Stimulated activated CD8-positive, alpha-beta memory T cell treated with anti-CD3 and anti-CD28 coated beads, Interleukin-7, amount 100 ng/mL, for 1 hour (primary cell): ENCODE results near the gene LATS1.
A peak's percentile ranks its signal among the peaks of the same experiment; 100 is the strongest.
"Not testable (repeated sequence)": the region's sequence is repeated elsewhere in the genome, so short reads cannot be mapped to it uniquely, and the experiment has no call there.

Source experiments
- DNase-seq, 2 donors: peaks; one replicate each; pipeline ENCODE4 v3.0.0-alpha.2; 2020; ENCODE audit warnings: low read depth in 2 of 2

The LATS1 gene

DNA sequence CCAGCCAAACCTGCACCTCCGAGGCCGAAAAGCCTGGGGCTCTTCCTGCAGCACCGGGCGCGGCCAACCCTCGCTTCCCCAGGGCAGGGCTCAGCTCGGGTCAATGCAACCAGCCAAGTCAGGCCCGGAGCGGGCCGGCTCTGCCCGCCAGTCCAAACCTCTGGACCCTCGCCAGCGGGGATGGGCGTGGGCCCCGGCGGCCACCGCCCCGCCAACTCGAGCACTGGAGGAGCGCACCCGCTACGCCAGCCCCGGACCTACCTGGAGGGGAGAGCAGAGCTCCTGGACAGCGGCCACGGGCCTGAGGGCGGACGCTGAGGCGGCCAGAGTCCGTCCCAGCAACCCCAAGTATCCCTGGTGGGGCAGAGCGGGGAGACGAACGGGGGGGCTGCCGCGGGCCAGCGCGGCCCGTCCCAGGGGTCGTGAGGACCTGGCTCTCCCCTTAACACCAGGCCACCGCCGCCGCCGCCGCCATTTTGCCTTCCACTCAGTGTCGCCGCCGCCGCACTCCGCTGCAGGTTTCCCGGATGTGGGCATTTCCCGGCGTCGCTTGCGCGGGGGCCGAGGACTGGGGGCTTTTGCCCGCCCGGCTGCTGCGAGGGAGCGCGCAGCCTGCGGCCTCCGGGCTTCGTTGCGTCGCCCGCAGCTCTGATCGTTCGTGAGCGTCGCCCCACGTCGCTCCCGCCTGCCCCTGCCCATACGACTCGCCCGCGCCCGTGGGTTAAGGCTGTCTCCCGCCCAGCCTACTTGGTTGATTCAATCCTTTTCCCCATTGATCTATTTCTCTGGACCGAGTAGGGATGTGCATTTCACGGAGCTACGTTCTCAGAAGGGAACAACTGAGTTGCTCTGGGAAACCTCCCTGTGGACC lies at the start of gene LATS1:
Gene LATS1, minus strand, starts transcription at position 514 of the 871 bp plus-strand sequence. CDS start 15,975 bp downstream, outside the sequence.
- DNase-seq, result peak; percentile 84 to 87

DNA sequence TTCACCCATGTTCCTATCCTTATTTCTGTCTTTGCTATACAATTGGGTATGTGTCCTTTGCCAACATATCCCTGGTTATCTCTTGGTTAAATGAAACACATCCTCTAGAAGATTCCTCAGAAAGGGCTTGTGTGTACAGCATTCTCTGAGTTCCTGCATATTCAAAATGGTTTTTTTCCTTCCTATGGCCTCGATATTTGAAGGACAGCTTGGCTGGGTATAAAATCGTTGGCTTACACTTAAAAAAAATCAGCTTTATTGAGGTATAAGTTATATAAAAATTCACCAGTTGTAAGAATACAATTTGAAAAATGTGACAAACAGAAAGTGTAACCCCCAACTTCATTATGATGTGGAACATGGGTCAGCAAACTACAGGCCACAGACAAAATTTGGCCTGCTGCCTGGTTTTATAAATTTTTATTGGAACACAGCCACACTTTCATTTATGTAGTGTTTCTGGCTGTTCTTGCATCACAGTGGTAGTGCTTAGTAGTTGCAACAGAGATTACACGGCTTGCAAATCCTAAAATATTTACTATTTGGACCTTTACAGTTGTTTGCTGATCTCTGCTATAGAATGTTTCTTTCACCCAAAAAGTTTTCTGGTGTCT lies 48.4 kb upstream of the LATS1 start:
- no peak for DNase-seq

DNA sequence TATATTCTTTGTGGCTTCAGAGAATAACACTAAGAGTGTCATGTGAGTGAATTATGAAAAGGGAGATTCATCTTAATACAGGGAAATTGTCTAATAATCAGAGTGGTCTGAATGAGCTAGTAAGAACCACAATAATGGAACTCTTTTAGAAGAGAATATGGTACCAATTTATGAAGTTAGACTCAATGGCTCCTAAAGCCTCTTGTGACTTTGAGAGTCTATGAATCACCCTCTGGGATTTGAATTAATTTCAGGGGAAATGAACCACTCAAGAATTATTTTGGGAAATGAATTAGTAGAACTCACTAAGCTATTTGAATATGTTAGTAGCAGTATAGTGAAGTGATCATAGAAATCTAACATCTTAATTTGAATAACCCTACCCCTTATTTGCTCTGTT lies 46.0 kb upstream of the LATS1 start:
- no peak for DNase-seq

DNA sequence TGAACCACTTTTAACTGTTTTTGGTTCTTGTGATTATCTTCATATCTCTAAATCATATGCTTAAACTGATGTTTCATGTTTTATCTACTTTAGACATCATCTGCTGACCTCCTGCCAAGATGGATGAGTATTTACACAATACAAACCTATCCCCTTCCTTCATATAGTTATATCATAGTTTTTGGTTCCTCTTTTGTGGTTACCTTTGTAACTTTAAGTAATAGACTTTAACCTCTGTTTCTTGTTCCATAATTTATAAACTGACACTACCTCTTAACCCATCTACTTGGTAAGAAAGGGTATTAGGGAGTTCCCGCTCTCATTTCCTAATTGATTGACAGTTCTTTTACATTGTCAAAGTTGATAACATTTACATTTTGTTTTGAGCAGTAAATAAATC lies 43.5 kb upstream of the LATS1 start:
- DNase-seq, result no peak

DNA sequence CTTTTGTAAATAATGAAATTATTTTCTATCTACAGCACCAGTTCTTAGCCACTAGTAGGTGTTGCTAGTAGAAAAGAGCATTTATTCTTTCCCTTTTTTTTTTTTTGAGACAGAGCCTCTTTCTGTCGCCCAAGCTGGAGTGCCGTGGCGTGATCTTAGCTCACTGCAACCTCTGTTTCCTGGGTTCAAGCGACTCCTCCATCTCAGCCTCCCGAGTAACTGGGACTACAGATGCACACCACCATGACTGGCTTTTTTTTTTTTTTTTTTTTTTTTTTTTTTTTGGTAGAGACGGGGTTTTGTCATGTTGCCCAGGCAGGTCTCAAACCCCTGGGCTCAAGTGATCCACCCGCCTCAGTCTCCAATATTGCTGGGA lies 38.3 kb upstream of the LATS1 start:
- no peak for DNase-seq

DNA sequence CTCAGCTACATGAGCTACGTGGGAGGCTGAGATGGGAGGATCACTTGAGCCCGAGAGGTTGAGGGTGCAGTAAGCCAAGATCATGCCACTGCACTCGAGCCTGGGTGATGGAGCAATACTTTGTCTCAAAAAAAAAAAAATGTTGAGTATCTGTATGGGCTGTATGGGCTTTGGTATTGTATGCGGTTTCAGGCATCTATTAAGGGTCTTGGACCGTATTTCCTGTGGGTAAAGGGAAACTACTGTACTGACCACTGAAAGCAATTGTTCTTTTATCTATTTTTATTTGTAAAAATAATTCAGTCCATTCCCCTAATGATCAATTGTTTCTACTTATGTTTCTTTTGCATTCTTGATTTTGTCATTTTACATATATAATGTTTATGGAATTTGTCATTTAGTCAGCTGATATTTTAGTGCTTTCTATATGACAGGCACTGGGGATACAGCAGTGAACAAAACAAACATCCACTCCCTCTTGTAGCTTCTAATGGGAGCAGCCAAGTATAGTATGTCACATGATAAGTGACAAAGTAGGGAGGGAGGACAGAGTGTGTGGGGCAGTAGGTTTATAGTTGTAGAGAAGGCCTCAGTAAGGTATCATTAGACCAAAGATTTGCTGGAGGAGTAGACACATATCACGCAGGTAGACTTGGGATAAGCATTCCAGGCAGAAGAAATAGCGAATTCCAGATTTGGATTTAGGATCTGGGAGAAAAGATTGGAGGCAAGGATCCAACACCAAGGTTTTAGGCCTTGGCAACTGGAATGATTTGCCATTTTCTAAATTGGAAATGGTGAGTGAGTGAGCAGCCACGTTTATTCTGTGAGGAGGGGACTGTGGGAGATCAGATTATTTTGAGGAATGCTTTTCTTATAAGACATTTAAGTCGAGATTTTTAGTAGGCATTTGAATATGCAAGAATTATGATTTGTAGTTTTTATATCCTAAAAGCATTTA lies 37.7 kb upstream of the LATS1 start:
- DNase-seq, result no peak

DNA sequence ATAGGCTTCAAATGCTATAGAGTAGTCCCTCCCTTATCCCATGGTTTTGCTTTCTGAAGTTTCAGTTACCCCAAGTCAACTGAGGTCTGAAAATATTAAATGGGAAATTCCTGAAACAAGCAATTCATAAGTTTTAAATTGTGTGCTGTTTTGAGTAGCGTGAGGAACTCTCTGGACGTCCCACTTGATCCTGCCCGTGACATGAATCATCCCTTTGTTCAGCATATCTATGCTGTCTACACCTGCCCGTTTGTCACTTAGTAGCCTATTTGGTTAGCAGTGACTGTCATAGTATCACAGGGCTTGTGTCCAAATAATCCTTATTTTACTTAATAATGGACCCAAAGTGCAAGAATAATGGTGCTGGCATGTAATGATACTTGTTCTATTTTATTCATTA lies 36.6 kb upstream of the LATS1 start:
- DNase-seq, result no peak

DNA sequence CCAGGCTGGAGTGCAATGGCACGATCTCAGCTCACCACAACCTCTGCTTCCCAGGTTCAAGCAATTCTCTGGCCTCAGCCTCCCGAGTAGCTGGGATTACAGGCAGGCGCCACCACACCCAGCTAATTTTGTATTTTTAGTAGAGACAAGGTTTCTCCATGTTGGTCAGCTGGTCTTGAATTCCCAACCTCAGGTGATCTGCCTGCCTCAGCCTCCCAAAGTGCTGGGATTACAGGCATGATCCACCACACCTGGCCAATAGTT lies 35.4 kb upstream of the LATS1 start:
- not testable (repeated sequence) for DNase-seq

DNA sequence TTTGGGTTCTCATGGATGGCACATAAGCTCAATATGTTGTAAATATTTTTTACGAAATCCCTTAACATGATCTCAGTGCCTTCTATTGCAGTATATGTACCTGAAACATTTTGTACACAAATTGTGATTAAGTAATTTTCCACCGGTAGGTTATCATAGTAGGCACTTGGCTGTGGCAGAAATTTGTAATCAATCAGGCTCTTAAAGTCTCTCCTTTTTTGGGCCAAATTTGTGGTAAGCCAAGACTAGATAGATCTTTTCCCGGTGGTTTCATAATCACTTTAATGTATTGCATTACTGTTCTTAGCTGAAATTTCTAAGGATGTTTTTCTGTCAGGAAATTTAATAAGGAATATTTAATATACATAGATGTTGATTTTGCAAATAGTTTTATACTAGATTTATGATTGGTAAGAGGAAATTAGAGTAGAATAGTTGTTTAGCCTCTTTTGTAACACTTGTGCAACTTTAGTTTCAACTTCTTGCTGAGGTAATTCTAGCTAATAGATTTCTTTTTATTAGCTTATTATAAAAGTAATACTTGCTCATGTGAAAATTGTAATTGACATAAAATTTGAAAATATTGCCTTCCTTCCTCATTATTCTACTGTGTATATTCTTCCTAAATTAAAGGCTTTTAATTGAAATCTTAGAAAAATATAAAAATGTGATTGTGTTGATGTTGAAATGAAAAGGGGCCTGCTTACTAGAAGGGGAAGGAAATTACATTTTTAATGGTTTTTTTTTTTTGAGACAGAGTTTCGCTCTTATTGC lies 34.9 kb upstream of the LATS1 start:
- DNase-seq, result no peak

DNA sequence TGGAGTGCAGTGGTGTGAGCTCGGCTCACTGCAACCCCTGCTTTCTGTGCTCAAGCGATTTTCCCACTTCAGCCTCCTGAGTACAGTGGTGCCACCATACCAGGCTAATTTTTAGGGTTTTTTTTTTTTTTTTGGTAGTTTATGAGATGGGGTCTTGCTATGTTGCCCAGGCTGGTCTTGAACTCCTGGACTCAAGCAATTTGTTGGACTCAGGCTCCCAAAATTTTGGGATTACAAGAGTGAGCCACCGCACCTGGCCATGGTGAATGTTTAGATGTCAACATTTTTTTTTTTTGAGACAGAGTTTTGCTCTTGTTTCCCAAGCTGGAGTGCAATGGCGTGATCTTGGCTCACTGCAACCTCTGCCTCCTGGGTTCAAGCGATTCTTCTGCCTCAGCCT lies 34.0 kb upstream of the LATS1 start:
- not testable (repeated sequence) for DNase-seq

DNA sequence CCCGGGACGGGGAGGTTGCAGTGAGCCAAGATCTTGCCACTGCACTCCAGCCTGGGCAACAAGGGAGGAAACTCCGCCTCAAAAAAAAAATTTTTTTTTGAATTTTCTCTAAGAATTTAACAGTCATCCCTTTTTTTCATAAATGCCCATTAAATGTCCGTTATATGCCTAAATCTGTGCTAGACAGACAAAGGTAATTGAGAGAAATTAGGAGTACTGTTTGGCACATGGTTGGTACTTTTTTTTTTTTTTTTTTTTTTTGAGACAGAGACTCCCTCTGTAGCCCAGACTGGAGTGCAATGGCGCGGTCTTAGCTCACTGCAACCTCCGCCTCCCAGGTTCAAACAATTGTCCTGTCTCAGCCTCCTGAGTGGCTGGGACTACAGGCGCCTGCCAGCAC lies 33.3 kb upstream of the LATS1 start:
- no peak for DNase-seq

DNA sequence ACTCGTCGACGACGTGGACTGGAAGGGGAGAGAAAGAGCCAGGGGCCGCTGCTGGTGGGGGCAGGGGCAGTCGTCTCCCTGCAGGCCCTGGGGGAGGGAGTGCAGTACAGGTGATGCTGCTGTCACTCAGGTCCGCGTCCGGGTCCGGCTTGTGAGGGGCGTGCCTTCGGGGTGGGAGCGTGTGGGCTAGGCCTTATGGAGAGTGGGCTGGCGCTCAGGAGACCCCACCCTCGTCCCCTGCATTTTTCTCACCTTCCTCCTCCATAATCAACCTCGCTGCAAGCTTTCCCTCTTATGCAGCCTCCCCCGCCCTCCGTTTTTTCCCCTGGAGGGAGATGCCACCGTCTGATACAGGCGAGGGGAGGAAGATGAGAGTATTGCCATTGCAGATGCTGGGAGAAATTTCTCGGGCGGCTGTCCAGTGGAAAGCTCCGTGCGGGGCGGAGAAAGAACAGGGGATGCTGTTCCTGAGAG lies 32.3 kb upstream of the LATS1 start:
- peak in 1 of 2 donors; percentile 5 for DNase-seq

DNA sequence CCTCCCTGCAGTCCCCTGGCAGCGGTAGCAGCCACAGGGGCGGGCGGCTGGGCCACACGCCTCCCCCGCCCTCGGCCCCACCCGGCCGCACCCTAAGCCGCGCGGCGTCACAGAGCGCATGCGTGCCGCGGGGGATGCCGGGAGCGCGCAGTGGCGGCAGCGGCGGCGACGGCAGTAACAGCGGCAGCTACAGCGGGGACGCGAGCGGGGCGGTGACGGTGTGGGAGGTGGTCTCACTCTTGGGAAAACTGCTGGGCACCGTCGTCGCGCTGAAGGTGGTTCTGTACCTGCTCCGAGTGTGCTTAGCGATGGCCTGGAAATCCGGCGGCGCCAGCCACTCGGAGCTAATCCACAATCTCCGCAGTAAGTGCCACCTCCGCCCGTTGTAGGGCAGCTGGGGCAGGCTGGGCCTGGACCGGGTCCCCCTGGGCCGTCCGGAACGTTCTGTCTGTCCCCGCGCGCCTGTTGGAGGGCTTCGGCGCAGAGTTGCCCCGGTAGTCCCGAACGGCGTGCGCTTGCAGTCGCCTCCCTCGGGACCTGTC lies 31.8 kb upstream of the LATS1 start, which contains the start of gene PCMT1:
Gene PCMT1, plus strand, starts transcription at position 148 of the 542 bp plus-strand sequence. Its CDS starts 161 bp downstream, at position 309.
- DNase-seq, result peak; percentile 79 to 81

DNA sequence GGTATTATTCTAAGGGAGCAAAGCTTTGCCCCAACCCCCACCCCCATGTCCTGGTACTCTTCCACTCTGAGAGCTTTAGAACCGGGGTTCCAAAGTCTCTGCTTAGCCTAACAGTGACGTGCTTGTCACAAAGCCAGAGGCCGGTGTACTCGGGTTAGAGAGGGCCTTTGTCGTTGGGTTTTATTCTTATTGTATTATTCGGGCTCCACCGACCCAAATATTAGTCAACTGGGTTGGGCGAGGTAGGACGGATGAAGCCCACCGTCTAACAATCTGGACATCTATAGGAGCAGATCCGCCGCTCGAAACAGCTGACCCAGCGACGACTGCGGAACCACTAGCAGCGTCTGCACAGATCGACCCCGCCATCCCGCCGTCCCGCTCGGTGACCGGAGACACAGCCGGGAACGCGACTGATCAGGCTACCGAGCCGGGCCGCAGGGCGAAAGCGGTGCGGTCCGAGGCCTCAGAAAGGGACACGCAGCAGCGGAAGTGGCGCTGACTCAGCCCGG lies 31.2 kb upstream of the LATS1 start:
- DNase-seq, result not testable (repeated sequence)

DNA sequence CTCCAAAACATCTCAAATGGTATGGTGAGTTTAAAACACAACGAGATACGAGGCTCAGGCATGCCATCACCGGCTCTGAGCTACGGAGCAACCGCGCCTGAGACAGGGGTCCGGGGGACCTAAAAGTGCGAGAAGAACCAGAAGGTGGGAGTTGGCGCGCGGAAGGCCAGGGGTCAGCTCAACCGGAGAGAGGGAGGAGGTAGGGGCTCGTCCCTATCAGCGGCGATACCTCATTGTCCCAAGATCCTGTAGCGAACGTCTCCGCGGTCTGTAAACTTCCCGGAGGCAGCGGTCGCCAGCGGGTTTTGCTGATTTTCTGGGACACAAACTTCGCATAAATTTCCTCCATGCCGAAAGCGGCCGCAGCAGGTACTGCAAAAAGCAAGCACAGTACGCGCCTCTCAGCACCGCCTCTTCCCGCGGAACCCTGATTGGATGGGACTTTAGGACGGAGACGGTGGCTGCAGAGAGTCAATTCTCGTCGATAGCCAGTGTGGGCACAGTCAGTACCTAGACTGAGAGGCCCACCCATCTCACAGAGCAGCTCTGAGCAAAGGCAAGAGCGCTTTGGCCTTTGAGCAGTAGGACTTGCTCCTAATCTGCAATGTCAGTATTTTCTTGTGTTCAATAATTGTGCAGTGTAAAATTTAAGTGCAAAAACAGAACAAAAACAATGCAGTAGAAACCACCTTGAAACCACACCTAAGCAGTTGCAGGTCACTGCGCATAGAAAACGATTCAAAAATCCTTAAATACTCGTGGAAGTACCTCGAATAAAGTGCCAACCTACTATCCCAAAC lies 28.4 kb upstream of the LATS1 start, which contains the start of gene NUP43:
Gene NUP43, minus strand, starts transcription at position 383 of the 800 bp plus-strand sequence. Its CDS starts 34 bp downstream, at position 349.
- peak; percentile 83 to 90 for DNase-seq

DNA sequence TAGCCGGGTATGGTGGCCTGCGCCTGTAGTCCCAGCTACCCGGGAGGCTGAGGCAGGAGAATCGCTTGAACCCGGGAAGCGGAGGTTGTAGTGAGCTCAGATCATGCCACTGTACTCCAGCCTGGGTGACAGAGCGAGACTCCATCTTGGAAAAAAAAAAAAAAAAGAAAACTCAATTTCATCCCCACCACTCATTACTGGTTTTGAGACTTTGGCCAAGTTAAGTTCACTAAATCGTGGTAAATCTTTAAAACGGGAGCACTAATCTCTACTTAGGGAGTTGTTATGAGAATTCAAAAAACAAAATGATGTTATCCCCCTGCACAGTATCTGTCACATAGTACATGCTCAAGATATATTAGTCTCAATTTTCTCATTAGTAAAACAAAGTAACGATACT lies 27.4 kb upstream of the LATS1 start:
- not testable (repeated sequence) for DNase-seq

DNA sequence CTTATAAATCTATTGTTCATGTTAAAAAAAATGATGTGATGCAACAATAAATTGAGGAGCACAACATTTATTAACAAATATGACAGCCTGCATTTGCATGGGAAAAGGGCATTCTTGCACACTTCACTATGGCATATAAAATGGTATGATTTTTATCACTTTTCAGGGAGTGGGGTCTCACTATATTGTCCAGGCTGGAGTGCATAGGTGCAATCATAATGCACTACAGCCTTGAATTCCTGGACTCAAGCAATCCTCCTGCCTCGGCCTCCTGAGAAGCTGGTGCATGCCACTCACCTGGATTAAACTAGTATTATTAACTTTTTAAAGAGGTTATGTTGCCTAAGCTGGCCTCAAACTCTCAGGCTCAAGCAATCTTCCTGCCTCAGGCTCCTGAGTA lies 17.0 kb upstream of the LATS1 start:
- no peak for DNase-seq

DNA sequence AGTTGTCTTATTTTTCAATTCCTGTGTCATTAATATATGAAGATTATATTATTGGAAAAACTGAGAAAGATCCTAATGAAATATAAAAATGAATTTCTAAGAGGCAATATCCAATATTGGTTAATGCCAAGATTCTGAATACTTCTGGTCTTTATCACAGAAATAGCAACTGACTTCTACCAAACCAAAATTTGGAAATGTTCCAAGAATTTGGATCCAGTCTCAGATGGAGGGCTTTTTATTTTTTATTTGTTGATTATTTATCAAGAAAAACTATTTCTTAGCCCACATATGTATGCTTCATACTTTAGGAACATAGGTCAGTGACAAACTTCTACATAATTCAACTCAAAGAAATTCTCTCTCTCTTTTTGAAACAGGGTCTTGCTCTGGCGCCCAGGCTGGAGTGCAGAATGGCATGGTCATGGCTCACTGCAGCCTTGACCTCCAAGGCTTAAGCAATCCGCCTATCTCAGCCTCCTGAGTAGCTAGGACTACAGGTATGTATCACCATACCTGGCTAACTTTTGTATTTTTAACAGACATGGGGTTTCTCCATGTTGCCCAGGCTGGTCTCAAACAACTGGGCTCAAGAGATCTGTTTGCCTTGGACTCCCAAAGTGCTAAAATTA lies 15.3 kb upstream of the LATS1 start:
- DNase-seq, result no peak

DNA sequence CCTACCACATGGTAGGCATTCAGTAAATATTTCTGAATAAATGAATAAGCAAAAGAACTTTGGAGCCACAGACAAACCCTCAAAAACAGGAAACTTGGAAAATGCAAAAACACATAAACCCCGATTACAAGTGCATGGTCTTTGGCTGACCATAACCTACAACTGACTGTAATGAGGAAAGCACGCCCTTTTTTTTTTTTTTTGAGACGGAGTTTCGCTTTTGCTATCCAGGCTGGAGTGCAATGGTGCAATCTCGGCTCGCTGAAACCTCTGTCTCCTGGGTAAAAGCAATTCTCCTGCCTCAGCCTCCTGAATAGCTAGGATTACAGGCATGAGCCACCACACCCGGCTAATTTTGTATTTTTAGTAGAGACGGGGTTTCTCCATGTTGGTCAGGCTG lies 11.9 kb upstream of the LATS1 start:
- DNase-seq, result no peak
